ENCODE data around the gene RSPRY1.

RSPRY1 gene

GRCh38 chr16:57185945-57186871, at the start of gene RSPRY1, which contains the start of gene PSME3IP1:
Gene RSPRY1 (plus strand): TSS chr16:57186329. CDS start chr16:57204659, 18,330 bp downstream.
Gene PSME3IP1 (minus strand): TSS chr16:57186039. CDS start chr16:57173854, 12,185 bp downstream.
- in situ Hi-C loops (cut with MboI; ENCODE audit: low sequenced_read_pairs), result no loop called here

GRCh38 chr16:57137043-57137442, 49.1 kb upstream of the RSPRY1 start:
- in situ Hi-C loops (cut with MboI; ENCODE audit: low sequenced_read_pairs), result no loop called here

GRCh38 chr16:57137566-57138273, 48.4 kb upstream of the RSPRY1 start:
- in situ Hi-C loops (cut with MboI; ENCODE audit: low sequenced_read_pairs), result no loop called here

GRCh38 chr16:57138281-57138935, 47.7 kb upstream of the RSPRY1 start:
- in situ Hi-C loops (cut with MboI; ENCODE audit: low sequenced_read_pairs), result no loop called here

GRCh38 chr16:57140931-57141668, 45.0 kb upstream of the RSPRY1 start:
- in situ Hi-C loops (cut with MboI; ENCODE audit: low sequenced_read_pairs), result no loop called here

GRCh38 chr16:57141822-57142631, 44.1 kb upstream of the RSPRY1 start:
- in situ Hi-C loops (cut with MboI; ENCODE audit: low sequenced_read_pairs), result no loop called here

- in situ Hi-C loops (cut with MboI; ENCODE audit: low sequenced_read_pairs), result no loop called here
Measured at GRCh38 chr16:57143149-57143921, 42.8 kb upstream of the RSPRY1 start.

GRCh38 chr16:57144027-57144426, 42.1 kb upstream of the RSPRY1 start:
- in situ Hi-C loops (cut with MboI; ENCODE audit: low sequenced_read_pairs), result no loop called here

- in situ Hi-C loops (cut with MboI; ENCODE audit: low sequenced_read_pairs), result no loop called here
Measured at GRCh38 chr16:57145046-57146021, 40.8 kb upstream of the RSPRY1 start.

GRCh38 chr16:57146040-57146647, 40.0 kb upstream of the RSPRY1 start:
- in situ Hi-C loops (cut with MboI; ENCODE audit: low sequenced_read_pairs), result no loop called here

- in situ Hi-C loops (cut with MboI; ENCODE audit: low sequenced_read_pairs), result no loop called here
Measured at GRCh38 chr16:57146735-57147134, 39.4 kb upstream of the RSPRY1 start.

- in situ Hi-C loops (cut with MboI; ENCODE audit: low sequenced_read_pairs), result no loop called here
Measured at GRCh38 chr16:57147381-57148221, 38.5 kb upstream of the RSPRY1 start.

GRCh38 chr16:57148481-57148880, 37.6 kb upstream of the RSPRY1 start:
- in situ Hi-C loops (cut with MboI; ENCODE audit: low sequenced_read_pairs), result no loop called here

- in situ Hi-C loops (cut with MboI; ENCODE audit: low sequenced_read_pairs), result no loop called here
Measured at GRCh38 chr16:57149391-57149790, 36.7 kb upstream of the RSPRY1 start.

- in situ Hi-C loops (cut with MboI; ENCODE audit: low sequenced_read_pairs), result loop anchor here (25.0 kb wide), 1 partner anchor 189 kb away; the partner anchor contains the start of gene CETP
Measured at GRCh38 chr16:57150682-57151330, 35.3 kb upstream of the RSPRY1 start.

- in situ Hi-C loops (cut with MboI; ENCODE audit: low sequenced_read_pairs), result loop anchor here (25.0 kb wide), 1 partner anchor 189 kb away; the partner anchor contains the start of gene CETP
Measured at GRCh38 chr16:57151369-57151768, 34.8 kb upstream of the RSPRY1 start.
